Measurements from ENCODE around the gene UNC119B. TPM values are rescaled to one million over a fixed set of nuclear protein-coding genes. Genes with fewer than 3 reads are reported as not detected.

The UNC119B gene
- total and polyA plus RNA-seq, 8 donors, result 6.6 to 18.9 (median 14.6) TPM

DNA sequence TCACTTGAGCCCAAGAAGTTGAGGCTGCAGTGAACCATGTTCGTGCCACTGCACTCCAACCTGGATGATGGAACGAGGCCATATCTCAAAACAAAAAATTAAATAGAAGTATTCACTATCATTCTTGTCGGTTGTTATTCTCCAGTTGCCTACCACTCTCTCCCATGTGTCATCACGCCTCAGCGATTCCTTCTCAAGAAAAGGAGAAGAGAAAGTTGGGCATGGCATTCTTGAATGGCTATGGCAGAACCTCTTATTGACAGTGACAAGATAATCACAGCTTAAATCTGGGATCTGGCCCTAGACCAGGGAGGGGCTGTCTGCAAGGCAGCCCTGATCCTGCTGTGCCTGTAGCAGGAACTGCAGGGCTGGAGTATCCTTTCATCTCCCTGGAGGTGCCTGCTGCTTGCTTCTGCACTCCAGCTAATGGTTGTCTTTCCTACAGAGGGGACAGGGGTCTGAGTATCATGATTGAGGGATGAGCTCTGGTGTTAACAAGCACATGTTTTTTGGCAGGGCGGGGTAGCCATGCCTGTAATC, 36.1 kb upstream of the UNC119B start:
- Histone ChIP-seq H3K36me3 (no peaks in the 10 kb centered on the region), H3K4me3 (no peak overlapping the region), H3K9me3 (no peaks in the 10 kb centered on the region), H3K4me1 (no peaks in the 10 kb centered on the region), H3K27me3 (no peaks in the 10 kb centered on the region), H3K27ac (no peak overlapping the region)
- ATAC-seq (no peak), FAIRE-seq (no peak), DNase-seq (no peak)
- TF ChIP-seq CTCF (IDR thresholded peaks at IDR 0.05), result no peak
- WGBS, 2 donors, result 78 to 84% methylated on average over 6 of the region's 6 CpGs
- intact Hi-C loops (cut with DNase I), result no loop called here

GRCh38 chr12:120677765-120678473, 32.3 kb upstream of the UNC119B start:
- Histone ChIP-seq H3K27ac (no peak overlapping the region), H3K27me3 (no peaks in the 10 kb centered on the region), H3K4me1 (no peaks in the 10 kb centered on the region), H3K9me3 (no peaks in the 10 kb centered on the region), H3K36me3 (no peaks in the 10 kb centered on the region), H3K4me3 (no peak overlapping the region)
- TF ChIP-seq CTCF (IDR thresholded peaks at IDR 0.05), result no peak
- ATAC-seq (peak in 1 of 4 donors; percentile 44), DNase-seq (no peak), FAIRE-seq (no peak)
- intact Hi-C loops (cut with DNase I), result no loop called here
- WGBS, 2 donors, result 54 to 59% methylated on average over 7 of the region's 7 CpGs

- intact Hi-C loops (cut with DNase I), result no loop called here
- no peak for TF ChIP-seq CTCF (IDR thresholded peaks at IDR 0.05)
- no peaks in the 10 kb centered on the region for H3K4me1 ChIP-seq
- no peak overlapping the region for H3K27ac ChIP-seq
- no peak for DNase-seq
- H3K9me3 ChIP-seq, result no peaks in the 10 kb centered on the region
- FAIRE-seq, result no peak
- no peaks in the 10 kb centered on the region for H3K27me3 ChIP-seq
- no peak for ATAC-seq
- H3K4me3 ChIP-seq, result no peak overlapping the region
- no peaks in the 10 kb centered on the region for H3K36me3 ChIP-seq
- 75 to 77% methylated on average over 8 of the region's 8 CpGs for WGBS, 2 donors
Measured at GRCh38 chr12:120678572-120678971, 31.7 kb upstream of the UNC119B start.

- no peak for ATAC-seq
- H3K9me3 ChIP-seq, result no peaks in the 10 kb centered on the region
Measured at GRCh38 chr12:120680165-120680738, 30.0 kb upstream of the UNC119B start.

More at GRCh38 chr12:120680165-120680738, 30.0 kb upstream of the UNC119B start:
- intact Hi-C loops (cut with DNase I), result no loop called here
- no peak for DNase-seq
- Histone ChIP-seq H3K27me3 (no peaks in the 10 kb centered on the region), H3K27ac (no peak overlapping the region), H3K36me3 (no peaks in the 10 kb centered on the region), H3K4me1 (no peaks in the 10 kb centered on the region), H3K4me3 (no peak overlapping the region)
- no peak for TF ChIP-seq CTCF (IDR thresholded peaks at IDR 0.05)
- no peak for FAIRE-seq
- WGBS, 2 donors, result 67% methylated on average over 5 of the region's 5 CpGs

Measured in pancreas (tissue), 10 donors.